Spleen (tissue), 11 donors: Measurements from ENCODE around the gene SMC5. TPM values are rescaled to one million over a fixed set of nuclear protein-coding genes. Genes with fewer than 3 reads are reported as not detected.

Experiments used
- DNase-seq: peaks from one replicate; pipeline ENCODE4 v3.0.0-alpha.2; 2020
- H3K27ac ChIP-seq, 8 donors: fragments of 200-600 bp; sonication (generic) in 7 of 8; 1 replicate in 4 of 8; 2 replicates in 4 of 8; pipeline versions ENCODE4 v1.5.0 to v1.8.0; 2016 to 2021; ENCODE audit warnings: inconsistent platforms in 4 of 8, mild to moderate bottlenecking in 4 of 8, moderate library complexity in 1 of 8
- H3K27me3 ChIP-seq, 7 donors: fragments of 200-600 bp; sonication (generic) in 6 of 7; replicated peaks in 1 of 7; 1 replicate in 4 of 7; 2 replicates in 3 of 7; pipeline versions ENCODE4 v1.5.0 to v1.8.0; 2016 to 2021; ENCODE audit warnings: inconsistent platforms in 3 of 7, mild to moderate bottlenecking in 1 of 7
- H3K36me3 ChIP-seq, 6 donors: fragments of 200-600 bp; sonication (generic) in 5 of 6; 1 replicate in 4 of 6; 2 replicates in 2 of 6; pipeline versions ENCODE4 v1.5.0 to v1.8.0; 2016 to 2021; ENCODE audit warnings: inconsistent platforms in 2 of 6
- H3K4me1 ChIP-seq, 6 donors: fragments of 200-600 bp; sonication (generic) in 5 of 6; 1 replicate in 3 of 6; 2 replicates in 3 of 6; pipeline versions ENCODE4 v1.5.0 to v1.8.0; 2016 to 2021; ENCODE audit warnings: inconsistent platforms in 3 of 6
- H3K4me3 ChIP-seq, 8 donors: fragments of 200-600 bp; sonication (generic) in 7 of 8; 1 replicate in 4 of 8; 2 replicates in 4 of 8; pipeline versions ENCODE4 v1.5.0 to v1.8.0; 2016 to 2021; ENCODE audit warnings: inconsistent platforms in 4 of 8, mild to moderate bottlenecking in 4 of 8, moderate library complexity in 2 of 8
- H3K9me3 ChIP-seq, 8 donors: fragments of 200-600 bp; sonication (generic) in 7 of 8; 1 replicate in 4 of 8; 2 replicates in 4 of 8; pipeline versions ENCODE4 v1.5.0 to v1.8.0; 2016 to 2021; ENCODE audit warnings: inconsistent platforms in 4 of 8
- POLR2A ChIP-seq, 3 donors: fragments of 450-650 bp; IDR thresholded peaks; one replicate each; pipeline ENCODE4 v1.5.1; 2017; ENCODE audit warnings: antibody characterized with exemption in 3 of 3, mild to moderate bottlenecking in 1 of 3
- POLR2AphosphoS5 ChIP-seq, 3 donors: sonication (generic); formaldehyde crosslinking; IDR thresholded peaks; one replicate each; pipeline ENCODE4 v1.5.1; 2017; ENCODE audit warnings: antibody characterized with exemption in 3 of 3
- WGBS, 5 donors: extraction: QIAGEN DNeasy Blood & Tissue Kit in 3 of 5; methylation state at CpG; one replicate each; pipeline versions ENCODE4 v1.1.5 to v1.1.7; 2013 to 2018; 5-methylcytosine and 5-hydroxymethylcytosine counted together
- intact Hi-C: fragments of 100-400 bp; cut with DNase I; formaldehyde crosslinking; loops from one replicate; pipeline ENCODE4 v1.15.0; 2023; ENCODE audit warnings: low total_unique reads
- polyA plus RNA-seq, 3 donors: library from polyadenylated mRNA; stranded (reverse); fragments of 200-250 nt; gene quantifications; one replicate each; pipeline ENCODE4 v1.2.1, GENCODE V29; 2013
- total RNA-seq, 7 donors: library from RNA; depleted of rRNA in 3 of 7; stranded (reverse); fragments of >200 nt in 3 of 7; fragmentation: NEBNext Ultra II Directional in 4 of 7; extraction: Animal tissue kit (Norgen Biotek cat#: 25700) in 4 of 7; gene quantifications; one replicate each; pipeline versions ENCODE4 v1.1.0 to v1.2.1, GENCODE V29; 2016 to 2021
- TF ChIP-seq, protein P1 (sequence below), 11 experiments: fragments of 200-600 bp in 7 of 11; fragments of 450-650 bp in 4 of 11; sonication (generic) in 4 of 11; IDR thresholded peaks in 8 of 11; conservative IDR thresholded peaks in 3 of 11; 1 replicate in 7 of 11; 2 replicates in 4 of 11; pipeline versions ENCODE4 v1.4.0 to v1.8.0; 2016 to 2021; ENCODE audit warnings: antibody characterized with exemption in 11 of 11, inconsistent platforms in 4 of 11, mild to moderate bottlenecking in 1 of 11
- donor health status: healthy with polysubstance abuse.
- donor health status: DM: no; HTN: no; CAD: no; lungs with moderate emphysema.
- donor health status: DM: no; HTN: no; CAD: no.
- donor health status: Bipolar disorder and iron deficiency.
- donor health status: healthy.
- donor health status: DM: no; HTN: no; CAD: no.
- donor health status: DM: yes; HTN: yes; CAD: no.

The SMC5 gene
- total and polyA plus RNA-seq, 10 donors, result 7.4 to 39.9 (median 29.8) TPM

DNA sequence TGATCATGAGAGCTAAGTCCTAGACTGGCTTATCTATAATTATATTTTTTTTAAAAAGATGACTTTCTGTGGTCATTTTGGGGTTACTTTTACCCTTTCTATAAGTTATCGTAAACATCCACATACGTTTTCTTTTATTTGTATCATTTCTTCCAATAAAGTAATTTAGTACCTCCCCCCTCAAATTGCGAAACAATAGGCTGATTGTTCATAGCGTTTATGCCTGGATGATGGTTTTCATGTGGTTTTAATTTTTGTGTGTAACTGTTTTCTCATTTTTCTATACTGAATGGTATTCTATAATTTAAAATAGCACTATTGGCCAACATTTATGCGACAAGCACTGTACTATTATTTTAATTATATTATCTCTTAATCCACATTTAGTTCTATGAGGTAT is 44.5 kb downstream of the SMC5 start:
- H3K9me3 ChIP-seq, result no peaks in the 10 kb centered on the region
- H3K27me3 ChIP-seq, result no peaks in the 10 kb centered on the region
- H3K36me3 ChIP-seq, result peaks cover 0 to 98% (median 54%) of the 10 kb centered on the region in 6 donors
- H3K4me3 ChIP-seq, result no peak overlapping the region
- TF ChIP-seq POLR2AphosphoS5 (IDR thresholded peaks at IDR 0.05), result no peak
- TF ChIP-seq, protein P1, sequence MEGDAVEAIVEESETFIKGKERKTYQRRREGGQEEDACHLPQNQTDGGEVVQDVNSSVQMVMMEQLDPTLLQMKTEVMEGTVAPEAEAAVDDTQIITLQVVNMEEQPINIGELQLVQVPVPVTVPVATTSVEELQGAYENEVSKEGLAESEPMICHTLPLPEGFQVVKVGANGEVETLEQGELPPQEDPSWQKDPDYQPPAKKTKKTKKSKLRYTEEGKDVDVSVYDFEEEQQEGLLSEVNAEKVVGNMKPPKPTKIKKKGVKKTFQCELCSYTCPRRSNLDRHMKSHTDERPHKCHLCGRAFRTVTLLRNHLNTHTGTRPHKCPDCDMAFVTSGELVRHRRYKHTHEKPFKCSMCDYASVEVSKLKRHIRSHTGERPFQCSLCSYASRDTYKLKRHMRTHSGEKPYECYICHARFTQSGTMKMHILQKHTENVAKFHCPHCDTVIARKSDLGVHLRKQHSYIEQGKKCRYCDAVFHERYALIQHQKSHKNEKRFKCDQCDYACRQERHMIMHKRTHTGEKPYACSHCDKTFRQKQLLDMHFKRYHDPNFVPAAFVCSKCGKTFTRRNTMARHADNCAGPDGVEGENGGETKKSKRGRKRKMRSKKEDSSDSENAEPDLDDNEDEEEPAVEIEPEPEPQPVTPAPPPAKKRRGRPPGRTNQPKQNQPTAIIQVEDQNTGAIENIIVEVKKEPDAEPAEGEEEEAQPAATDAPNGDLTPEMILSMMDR (IDR thresholded peaks at IDR 0.05 in 8 of 11, conservative IDR thresholded peaks at IDR 0.05 in 3 of 11), result no peak
- no peak for TF ChIP-seq POLR2A (IDR thresholded peaks at IDR 0.05)
- DNase-seq, result no peak
- H3K27ac ChIP-seq, result no peak overlapping the region
- WGBS, 5 donors, result 87 to 96% (median 90%) methylated on average over 5 of the region's 5 CpGs
- no peaks in the 10 kb centered on the region for H3K4me1 ChIP-seq
- intact Hi-C loops, result no loop called here

DNA sequence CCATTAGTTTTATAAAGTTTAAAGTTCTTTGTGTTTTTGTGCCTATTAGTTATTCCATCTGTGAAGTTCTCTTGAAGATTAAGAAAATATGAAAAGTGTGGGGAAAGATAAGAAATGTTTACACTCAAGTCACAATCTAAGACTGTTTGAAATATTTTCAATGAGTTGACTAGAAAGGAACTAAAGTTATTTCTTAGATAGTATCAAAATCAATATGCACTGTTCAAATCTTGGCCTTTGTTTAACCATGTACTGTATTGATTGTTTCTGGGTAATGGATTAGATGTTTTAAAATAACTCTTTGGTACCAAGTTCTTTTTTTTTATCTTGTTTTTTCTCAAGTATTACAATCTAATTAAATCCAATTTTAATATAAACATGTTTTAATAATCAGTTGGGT is 46.0 kb downstream of the SMC5 start:
- TF ChIP-seq, protein P1 (IDR thresholded peaks at IDR 0.05 in 8 of 11, conservative IDR thresholded peaks at IDR 0.05 in 3 of 11), result no peak
- no peak for TF ChIP-seq POLR2A (IDR thresholded peaks at IDR 0.05)
- TF ChIP-seq POLR2AphosphoS5 (IDR thresholded peaks at IDR 0.05), result no peak
- intact Hi-C loops, result no loop called here
- no peaks in the 10 kb centered on the region for H3K9me3 ChIP-seq
- H3K27me3 ChIP-seq, result no peaks in the 10 kb centered on the region
- H3K27ac ChIP-seq, result no peak overlapping the region
- no peak for DNase-seq
- no peak overlapping the region for H3K4me3 ChIP-seq
- peaks cover 0 to 98% (median 51%) of the 10 kb centered on the region in 6 donors for H3K36me3 ChIP-seq
- H3K4me1 ChIP-seq, result no peaks in the 10 kb centered on the region

DNA sequence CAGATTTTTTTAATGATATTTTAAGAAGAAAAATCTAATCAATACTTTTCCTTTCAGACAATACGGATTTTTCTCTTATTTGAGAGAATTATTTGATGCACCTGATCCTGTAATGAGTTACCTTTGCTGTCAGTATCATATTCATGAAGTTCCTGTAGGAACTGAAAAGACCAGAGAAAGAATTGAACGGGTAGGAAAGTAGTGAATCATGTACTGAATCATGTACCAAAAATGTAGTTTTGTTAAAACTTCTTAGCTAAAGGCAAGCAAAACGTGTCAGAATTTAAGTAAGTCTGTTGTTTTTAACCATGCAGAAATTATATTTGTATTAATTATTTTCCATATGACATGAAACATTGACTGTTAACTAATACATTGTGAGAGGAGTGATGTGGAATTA is 56.6 kb downstream of the SMC5 start:
- Histone ChIP-seq H3K9me3 (no peaks in the 10 kb centered on the region), H3K27me3 (no peaks in the 10 kb centered on the region), H3K4me1 (no peaks in the 10 kb centered on the region), H3K36me3 (peaks cover 0 to 100% (median 57%) of the 10 kb centered on the region in 6 donors), H3K4me3 (no peak overlapping the region), H3K27ac (no peak overlapping the region)
- 84 to 97% (median 92%) methylated on average over 3 of the region's 3 CpGs for WGBS, 5 donors
- no peak for DNase-seq
- TF ChIP-seq, protein P1 (IDR thresholded peaks at IDR 0.05 in 8 of 11, conservative IDR thresholded peaks at IDR 0.05 in 3 of 11), result no peak
- TF ChIP-seq POLR2A (IDR thresholded peaks at IDR 0.05) (no peak), POLR2AphosphoS5 (IDR thresholded peaks at IDR 0.05) (no peak)
- intact Hi-C loops, result no loop called here

DNA sequence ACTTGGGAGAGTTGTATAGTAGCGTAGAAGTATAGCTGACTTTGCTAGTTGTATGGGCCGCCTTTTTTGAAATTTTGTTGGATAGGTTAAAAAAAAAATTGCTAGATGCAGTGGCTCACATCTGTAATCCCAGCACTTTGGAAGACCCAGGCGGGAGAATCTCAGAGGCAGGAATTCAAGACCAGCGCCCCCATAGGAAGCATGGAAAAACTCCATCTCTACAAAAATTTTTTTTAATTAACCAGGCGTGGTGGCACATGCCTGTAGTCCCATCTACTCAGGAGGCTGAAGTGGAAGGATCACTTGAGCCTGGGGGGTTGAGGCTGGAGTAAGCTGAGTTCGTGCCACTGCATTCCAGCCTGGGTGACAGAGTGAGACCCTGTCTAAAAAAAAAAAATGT is 59.2 kb downstream of the SMC5 start:
- H3K4me3 ChIP-seq, result no peak overlapping the region
- TF ChIP-seq POLR2A (IDR thresholded peaks at IDR 0.05), result no peak
- no peak for TF ChIP-seq POLR2AphosphoS5 (IDR thresholded peaks at IDR 0.05)
- TF ChIP-seq, protein P1 (IDR thresholded peaks at IDR 0.05 in 8 of 11, conservative IDR thresholded peaks at IDR 0.05 in 3 of 11), result no peak
- no peaks in the 10 kb centered on the region for H3K9me3 ChIP-seq
- 92 to 95% (median 95%) methylated on average over 6 of the region's 6 CpGs for WGBS, 5 donors
- intact Hi-C loops, result no loop called here
- peaks cover 0 to 100% (median 62%) of the 10 kb centered on the region in 6 donors for H3K36me3 ChIP-seq
- H3K4me1 ChIP-seq, result no peaks in the 10 kb centered on the region
- no peak for DNase-seq
- no peak overlapping the region for H3K27ac ChIP-seq
- no peaks in the 10 kb centered on the region for H3K27me3 ChIP-seq
